H1 (cell line): ENCODE measurements around the gene GZMM. TPM values are rescaled to one million over a fixed set of nuclear protein-coding genes. Genes with fewer than 3 reads are reported as not detected.

ENCODE experiments used
- PHF8 ChIP-seq: fragments of 200-600 bp; sonication (generic); conservative IDR thresholded peaks from 2 replicates; pipeline ENCODE4 v1.7.1; 2012; ENCODE audit warnings: low read depth, mild to moderate bottlenecking, inconsistent platforms, low read length, moderate library complexity
- RNF2 ChIP-seq: fragments of 200-900, 300-1000 bp; sonication (generic); IDR thresholded peaks from 2 replicates; pipeline ENCODE4 v1.7.1; 2016; ENCODE audit warnings: borderline replicate concordance, low read depth, mild to moderate bottlenecking, antibody characterized with exemption, low read length; ENCODE audit not compliant: poor library complexity, severe bottlenecking; ENCODE audit errors: missing control alignments
- polyA plus RNA-seq, 7 experiments: library from polyadenylated mRNA; depleted of rRNA in 3 of 7; stranded (reverse) in 5 of 7; unstranded in 2 of 7; fragments of >200 nt in 5 of 7; fragments of 200-250 nt in 2 of 7; gene quantifications; 1 replicate in 5 of 7; 2 replicates in 1 of 7; 4 replicates in 1 of 7; pipeline versions ENCODE4 v1.2.1 to v1.2.3, GENCODE V29; 2011 to 2013; ENCODE audit warnings: missing spikeins in 2 of 7, mixed read lengths in 2 of 7
- total RNA-seq: library from RNA; stranded (reverse); fragmentation: NEBNext Ultra II Directional; extraction: Animal tissue kit (Norgen Biotek cat#: 25700); gene quantifications from 2 replicates; pipeline ENCODE4 v1.2.1, GENCODE V29; 2021

The GZMM gene
- total and polyA plus RNA-seq, 2 of the 8 experiments (the other 6 are each of a cell fraction or from before 2014, with no cell fraction given): 0.09 to 0.32 TPM

DNA sequence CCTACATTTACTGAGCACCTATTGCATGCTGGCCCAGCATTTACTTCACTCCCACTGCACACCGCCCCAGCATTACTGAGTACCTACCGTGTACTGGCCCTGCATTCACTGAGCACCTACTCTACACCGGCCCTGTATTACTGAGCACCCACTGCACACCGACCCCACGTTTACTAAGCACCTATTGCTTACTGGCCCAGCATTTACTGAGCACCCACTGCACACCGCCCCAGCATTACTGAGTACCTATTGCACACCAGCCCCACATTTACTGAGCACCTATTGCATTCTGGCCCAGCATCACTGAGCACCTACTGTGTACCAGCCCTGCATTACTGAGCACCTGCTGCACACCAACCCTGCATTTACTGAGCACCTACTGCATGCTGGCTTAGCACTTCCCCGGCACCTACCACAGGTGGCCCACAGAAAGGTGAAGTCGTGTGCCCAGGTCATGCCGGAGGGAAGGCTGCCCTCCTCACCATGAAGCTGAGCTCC lies 29.6 kb upstream of the GZMM start (continued):
- TF ChIP-seq RNF2 (no peak), PHF8 (no peak)
- TF ChIP-seq, all 59 proteins: peak for 0
